ENCODE measurements around the gene SP7. TPM values are rescaled to one million over a fixed set of nuclear protein-coding genes. Genes with fewer than 3 reads are reported as not detected.

SP7 gene
- total RNA-seq, 1 experiment from 2014 or later = not detected

DNA sequence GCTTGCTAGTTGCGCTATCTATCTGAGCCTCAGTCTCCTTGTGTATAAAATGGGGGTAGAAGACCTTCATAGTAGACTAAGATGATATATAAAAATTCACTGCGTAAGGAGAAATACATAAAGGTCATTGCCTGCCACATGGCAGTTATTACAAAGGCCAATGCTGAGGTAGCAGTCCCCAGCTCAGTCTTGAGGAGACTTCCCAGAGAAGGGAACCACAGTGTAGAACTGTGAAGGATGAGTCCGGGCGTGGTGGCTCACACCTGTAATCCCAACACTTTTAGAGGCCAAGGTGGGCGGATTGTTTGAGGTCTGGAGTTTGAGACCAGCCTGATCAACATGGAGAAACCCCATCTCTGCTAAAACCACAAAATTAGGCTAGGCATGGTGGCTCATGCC, 17.1 kb upstream of the SP7 start:
- ATAC-seq = peak; percentile 22; the same call in 1 of the 2 replicates
- Histone ChIP-seq H3K4me1 (ENCODE audit: control insufficient read depth, insufficient read depth, low read length) (peaks cover 7% of the 10 kb centered on the region), H3K36me3 (ENCODE audit: control insufficient read depth, insufficient read depth, low read length) (no peaks in the 10 kb centered on the region), H3K4me3 (ENCODE audit: low read depth in 2 of 2, low read length in 2 of 2) (no peak overlapping the region), H3K9me3 (ENCODE audit: control insufficient read depth, insufficient read depth, low read depth, low read length) (no peaks in the 10 kb centered on the region), H3K27ac (ENCODE audit: low read length) (peak overlapping the region; percentile 75), H3K27me3 (ENCODE audit: control insufficient read depth, insufficient read depth, low read length) (no peaks in the 10 kb centered on the region)
- no peak for DNase-seq (ENCODE audit: low read depth, low spot score)
- in situ Hi-C loops (cut with HindIII; ENCODE audit: low pct_unique_long_range_greater_than_20kb, low sequenced_read_pairs) = no loop called here
- ChIA-PET CTCF (interaction anchor here (0.6 to 2.1 kb wide), 3 partner anchors 29 to 173 kb away, joined by 6 to 36 read pairs (median 13); partner anchors contain the start of genes CSAD and ZNF740), POLR2A (no interaction called here)
- intact Hi-C loops (cut with micrococcal nuclease; ENCODE audit: unreplicated experiment) = loop anchor here (2.0 kb wide), 1 partner anchor 68 kb away; no protein-coding TSS in a partner anchor
- TF ChIP-seq, protein P1, sequence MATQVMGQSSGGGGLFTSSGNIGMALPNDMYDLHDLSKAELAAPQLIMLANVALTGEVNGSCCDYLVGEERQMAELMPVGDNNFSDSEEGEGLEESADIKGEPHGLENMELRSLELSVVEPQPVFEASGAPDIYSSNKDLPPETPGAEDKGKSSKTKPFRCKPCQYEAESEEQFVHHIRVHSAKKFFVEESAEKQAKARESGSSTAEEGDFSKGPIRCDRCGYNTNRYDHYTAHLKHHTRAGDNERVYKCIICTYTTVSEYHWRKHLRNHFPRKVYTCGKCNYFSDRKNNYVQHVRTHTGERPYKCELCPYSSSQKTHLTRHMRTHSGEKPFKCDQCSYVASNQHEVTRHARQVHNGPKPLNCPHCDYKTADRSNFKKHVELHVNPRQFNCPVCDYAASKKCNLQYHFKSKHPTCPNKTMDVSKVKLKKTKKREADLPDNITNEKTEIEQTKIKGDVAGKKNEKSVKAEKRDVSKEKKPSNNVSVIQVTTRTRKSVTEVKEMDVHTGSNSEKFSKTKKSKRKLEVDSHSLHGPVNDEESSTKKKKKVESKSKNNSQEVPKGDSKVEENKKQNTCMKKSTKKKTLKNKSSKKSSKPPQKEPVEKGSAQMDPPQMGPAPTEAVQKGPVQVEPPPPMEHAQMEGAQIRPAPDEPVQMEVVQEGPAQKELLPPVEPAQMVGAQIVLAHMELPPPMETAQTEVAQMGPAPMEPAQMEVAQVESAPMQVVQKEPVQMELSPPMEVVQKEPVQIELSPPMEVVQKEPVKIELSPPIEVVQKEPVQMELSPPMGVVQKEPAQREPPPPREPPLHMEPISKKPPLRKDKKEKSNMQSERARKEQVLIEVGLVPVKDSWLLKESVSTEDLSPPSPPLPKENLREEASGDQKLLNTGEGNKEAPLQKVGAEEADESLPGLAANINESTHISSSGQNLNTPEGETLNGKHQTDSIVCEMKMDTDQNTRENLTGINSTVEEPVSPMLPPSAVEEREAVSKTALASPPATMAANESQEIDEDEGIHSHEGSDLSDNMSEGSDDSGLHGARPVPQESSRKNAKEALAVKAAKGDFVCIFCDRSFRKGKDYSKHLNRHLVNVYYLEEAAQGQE (IDR thresholded peaks at IDR 0.05; ENCODE audit: insufficient read depth in 1 of 2, low read depth in 2 of 2, low read length in 1 of 2) = no peak
- TF ChIP-seq POLR2AphosphoS5 (IDR thresholded peaks at IDR 0.05; ENCODE audit: low read depth, low read length) = no peak
- TF ChIP-seq, protein P2, sequence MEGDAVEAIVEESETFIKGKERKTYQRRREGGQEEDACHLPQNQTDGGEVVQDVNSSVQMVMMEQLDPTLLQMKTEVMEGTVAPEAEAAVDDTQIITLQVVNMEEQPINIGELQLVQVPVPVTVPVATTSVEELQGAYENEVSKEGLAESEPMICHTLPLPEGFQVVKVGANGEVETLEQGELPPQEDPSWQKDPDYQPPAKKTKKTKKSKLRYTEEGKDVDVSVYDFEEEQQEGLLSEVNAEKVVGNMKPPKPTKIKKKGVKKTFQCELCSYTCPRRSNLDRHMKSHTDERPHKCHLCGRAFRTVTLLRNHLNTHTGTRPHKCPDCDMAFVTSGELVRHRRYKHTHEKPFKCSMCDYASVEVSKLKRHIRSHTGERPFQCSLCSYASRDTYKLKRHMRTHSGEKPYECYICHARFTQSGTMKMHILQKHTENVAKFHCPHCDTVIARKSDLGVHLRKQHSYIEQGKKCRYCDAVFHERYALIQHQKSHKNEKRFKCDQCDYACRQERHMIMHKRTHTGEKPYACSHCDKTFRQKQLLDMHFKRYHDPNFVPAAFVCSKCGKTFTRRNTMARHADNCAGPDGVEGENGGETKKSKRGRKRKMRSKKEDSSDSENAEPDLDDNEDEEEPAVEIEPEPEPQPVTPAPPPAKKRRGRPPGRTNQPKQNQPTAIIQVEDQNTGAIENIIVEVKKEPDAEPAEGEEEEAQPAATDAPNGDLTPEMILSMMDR (IDR thresholded peaks at IDR 0.05) = no peak
- no TSS peak for BruUV-seq (replicated peaks)

DNA sequence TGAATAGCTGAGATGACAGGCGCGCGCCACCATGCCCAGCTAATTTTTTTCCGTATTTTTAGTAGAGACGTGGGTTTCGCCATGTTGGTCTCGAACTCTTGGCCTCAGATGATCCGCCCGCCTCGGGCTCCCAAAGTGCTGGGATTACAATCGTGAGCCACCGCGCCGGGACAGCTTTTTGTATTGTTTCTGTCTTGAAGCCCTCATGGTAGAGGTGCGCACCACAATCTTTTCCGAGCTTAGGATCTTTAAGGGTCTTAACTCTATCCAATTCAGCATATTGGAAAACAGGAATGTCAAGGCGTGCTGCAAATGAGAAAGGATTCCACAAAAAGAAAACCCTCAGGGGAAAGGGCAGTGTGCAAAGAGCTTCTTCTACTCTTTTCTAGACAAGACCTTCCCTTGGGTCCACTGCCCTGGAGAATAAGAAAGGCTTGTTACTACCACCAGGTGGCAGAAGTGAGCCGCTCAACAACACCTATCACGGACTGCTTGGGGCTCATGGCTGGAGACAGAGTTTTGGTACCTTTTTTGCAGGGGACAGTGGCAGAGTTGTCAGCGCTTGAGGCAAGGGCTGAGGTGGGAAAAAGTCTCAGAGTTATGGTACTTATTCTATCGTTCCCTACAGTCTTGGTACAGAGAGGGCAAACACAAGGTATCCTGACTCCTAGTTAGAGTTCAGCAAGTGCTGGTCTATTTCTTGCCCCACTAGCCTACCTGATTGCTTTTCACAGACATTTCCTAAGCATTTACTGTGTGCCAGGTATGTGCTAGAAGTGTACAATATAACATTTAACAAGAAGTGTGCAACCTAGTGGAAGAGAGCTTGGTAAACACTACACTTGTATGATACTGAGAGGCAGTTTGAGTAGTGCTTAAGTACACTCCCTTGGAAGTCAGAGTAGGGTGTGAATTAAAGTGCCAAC, 16.4 kb upstream of the SP7 start:
- CTCF ChIA-PET = interaction anchor here (0.5 to 2.1 kb wide), 23 partner anchors 8 to 172 kb away, joined by 3 to 36 read pairs (median 6); partner anchors contain the start of genes AAAS, CSAD, PRR13 and SP1
- DNase-seq (ENCODE audit: low read depth, low spot score) (peak; percentile 84), ATAC-seq (peak; percentile 99)
- H3K36me3 ChIP-seq (ENCODE audit: control insufficient read depth, insufficient read depth, low read length) = no peaks in the 10 kb centered on the region
- no peaks in the 10 kb centered on the region for H3K27me3 ChIP-seq (ENCODE audit: control insufficient read depth, insufficient read depth, low read length)
- BruUV-seq (replicated peaks) = no TSS peak
- intact Hi-C loops (cut with micrococcal nuclease; ENCODE audit: unreplicated experiment) = loop anchor here (2.0 kb wide), 1 partner anchor 68 kb away; no protein-coding TSS in a partner anchor
- no peaks in the 10 kb centered on the region for H3K9me3 ChIP-seq (ENCODE audit: control insufficient read depth, insufficient read depth, low read depth, low read length)
- POLR2A ChIA-PET = interaction anchor here (0.5 to 1.1 kb wide), 5 partner anchors 20 to 159 kb away, joined by 3 to 9 read pairs (median 5); no protein-coding TSS in a partner anchor
- H3K4me1 ChIP-seq (ENCODE audit: control insufficient read depth, insufficient read depth, low read length) = peaks cover 7% of the 10 kb centered on the region
- H3K4me3 ChIP-seq (ENCODE audit: low read depth in 2 of 2, low read length in 2 of 2) = no peak overlapping the region
- in situ Hi-C loops (cut with HindIII; ENCODE audit: low pct_unique_long_range_greater_than_20kb, low sequenced_read_pairs) = no loop called here
- H3K27ac ChIP-seq (ENCODE audit: low read length) = peak overlapping the region; percentile 75
- TF ChIP-seq, protein P2 (IDR thresholded peaks at IDR 0.05) = peak; percentile 89
- TF ChIP-seq, protein P1 (IDR thresholded peaks at IDR 0.05; ENCODE audit: insufficient read depth in 1 of 2, low read depth in 2 of 2, low read length in 1 of 2) = no peak
- TF ChIP-seq POLR2AphosphoS5 (IDR thresholded peaks at IDR 0.05; ENCODE audit: low read depth, low read length) (no peak; the same call in 1 of the 2 replicates), SIN3A (IDR thresholded peaks at IDR 0.05; ENCODE audit: borderline replicate concordance, insufficient read depth, low read depth, low read length) (no peak)

Data from Panc1 (cell line).